Gastroesophageal sphincter (tissue), 3 donors: ENCODE results near the gene SFXN3.

Experiments used
- CTCF ChIP-seq, 4 experiments: fragments of 200-600 bp in 2 of 4; fragments of 450-650 bp in 2 of 4; sonication (generic) in 1 of 4; IDR thresholded peaks; one replicate each; pipeline ENCODE4 v1.5.1; 2017 to 2019; ENCODE audit warnings: antibody characterized with exemption in 4 of 4, mild to moderate bottlenecking in 2 of 4, moderate library complexity in 2 of 4
- EP300 ChIP-seq: sonication (generic); formaldehyde crosslinking; IDR thresholded peaks from one replicate; pipeline ENCODE4 v1.6.1; 2017; ENCODE audit warnings: antibody characterized with exemption, mild to moderate bottlenecking
- POLR2A ChIP-seq, 2 donors: fragments of 450-650 bp; IDR thresholded peaks; one replicate each; pipeline ENCODE4 v1.6.1; 2017; ENCODE audit warnings: antibody characterized with exemption in 2 of 2, mild to moderate bottlenecking in 2 of 2, moderate library complexity in 1 of 2
- POLR2AphosphoS5 ChIP-seq: sonication (generic); formaldehyde crosslinking; IDR thresholded peaks from one replicate; pipeline ENCODE4 v1.6.1; 2017; ENCODE audit warnings: antibody characterized with exemption

GRCh38 chr10:101005869-101006567, 25.0 kb upstream of the SFXN3 start:
- TF ChIP-seq CTCF (IDR thresholded peaks at IDR 0.05) (no peak), POLR2AphosphoS5 (no peak), POLR2A (IDR thresholded peaks at IDR 0.05) (no peak), EP300 (no peak)
